Stimulated activated naive CD4-positive, alpha-beta T cell (primary cell): ENCODE results near the gene WIZ.
"Not testable (repeated sequence)": the region's sequence is repeated elsewhere in the genome, so short reads cannot be mapped to it uniquely, and the experiment has no call there.

Experiments used
- DNase-seq, 6 experiments: peaks; one replicate each; lab custom pipeline; 2025; lab: John Stamatoyannopoulos, UW

Gene WIZ

GRCh38 chr19:15449620-15450527, at the start of gene WIZ:
WIZ (minus strand) TSS chr19:15449956; CDS start chr19:15448307, 1,649 bp downstream.
- DNase-seq: peak; percentile 69 to 89 (median 81)

GRCh38 chr19:15498910-15499309, 49.2 kb upstream of the WIZ start:
- peak in 2 of 6 experiments; percentile 5 to 22 for DNase-seq

GRCh38 chr19:15498156-15498858, 48.6 kb upstream of the WIZ start:
- DNase-seq: no peak

- DNase-seq: no peak
These were observed 45.4 kb upstream of the WIZ start for GRCh38 chr19:15495151-15495550.

- DNase-seq: no peak
These were observed 38.9 kb upstream of the WIZ start for GRCh38 chr19:15488489-15489226.

- DNase-seq: no peak
These were observed 37.3 kb upstream of the WIZ start for GRCh38 chr19:15487038-15487437.

GRCh38 chr19:15485768-15486167, 36.0 kb upstream of the WIZ start:
- not testable (repeated sequence) for DNase-seq

- DNase-seq: not testable (repeated sequence)
These were observed 31.2 kb upstream of the WIZ start for GRCh38 chr19:15480996-15481395.

- peak in 2 of 6 experiments; percentile 8 to 14 for DNase-seq
These were observed 29.9 kb upstream of the WIZ start, which contains the start of gene PGLYRP2 for GRCh38 chr19:15479391-15480345. PGLYRP2 (minus strand) TSS chr19:15479501; CDS start chr19:15479371, 130 bp downstream.

- DNase-seq: no peak
These were observed 26.6 kb upstream of the WIZ start for GRCh38 chr19:15476325-15476724.

GRCh38 chr19:15475611-15476010, 25.9 kb upstream of the WIZ start:
- no peak for DNase-seq

GRCh38 chr19:15475169-15475568, 25.4 kb upstream of the WIZ start:
- DNase-seq: no peak

GRCh38 chr19:15473821-15474220, 24.1 kb upstream of the WIZ start:
- not testable (repeated sequence) for DNase-seq

GRCh38 chr19:15471639-15472101, 21.9 kb upstream of the WIZ start:
- DNase-seq: no peak

GRCh38 chr19:15469513-15470297, 19.9 kb upstream of the WIZ start:
- peak in 3 of 6 experiments; percentile 21 to 36 (median 24) for DNase-seq

- no peak for DNase-seq
These were observed 19.1 kb upstream of the WIZ start for GRCh38 chr19:15468675-15469512.

- DNase-seq: no peak
These were observed 18.0 kb upstream of the WIZ start for GRCh38 chr19:15467734-15468214.

- peak in 4 of 6 experiments; percentile 9 to 59 (median 10) for DNase-seq
These were observed 17.3 kb upstream of the WIZ start for GRCh38 chr19:15466851-15467733.
